Measurements from ENCODE around the gene PRRX2.
"Not testable (repeated sequence)": the region's sequence is repeated elsewhere in the genome, so short reads cannot be mapped to it uniquely, and the experiment has no call there.

PRRX2 gene

DNA sequence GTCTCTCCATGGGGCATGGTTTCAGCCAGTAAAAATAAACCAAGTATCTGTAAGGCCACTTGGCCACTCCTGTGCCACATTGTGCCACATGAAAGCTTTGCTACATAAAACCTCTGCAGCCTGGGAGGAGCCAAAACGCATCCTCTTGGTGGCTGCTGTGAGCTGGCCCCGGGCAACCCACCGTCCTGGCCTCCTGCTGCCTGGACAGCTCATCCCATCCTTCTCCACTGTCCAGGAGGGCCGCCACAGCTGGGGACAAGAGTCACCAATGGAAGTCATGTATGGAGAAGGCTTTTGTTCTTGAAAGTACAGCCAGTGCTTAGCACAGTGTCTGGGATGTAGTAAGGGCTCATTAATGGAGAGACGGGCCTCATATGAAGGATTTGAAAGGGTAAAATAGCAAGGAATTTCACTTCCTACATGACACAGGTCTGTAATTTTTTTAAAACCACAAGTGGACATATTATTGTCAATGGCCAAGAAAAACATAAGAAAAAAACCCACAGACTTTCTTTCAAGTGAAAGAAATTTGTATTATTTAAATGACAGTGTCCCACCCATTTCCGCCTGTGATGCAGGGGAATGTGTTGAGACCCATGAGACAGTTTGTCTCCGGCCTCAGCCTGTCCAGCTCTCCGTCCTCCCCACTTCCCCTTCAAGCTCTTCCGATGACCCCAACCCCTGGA is 80.8 kb downstream of the PRRX2 start:
- Histone ChIP-seq H3K9me3 (ENCODE audit: control insufficient read depth in 1 of 2, low read length in 2 of 2) (no peaks in the 10 kb centered on the region), H3K27ac (ENCODE audit: low read length) (no peak overlapping the region), H3K4me1 (ENCODE audit: control insufficient read depth in 1 of 2, insufficient read depth in 2 of 2, low read length in 2 of 2) (no peaks in the 10 kb centered on the region), H3K36me3 (ENCODE audit: control insufficient read depth in 1 of 2, insufficient read depth in 2 of 2, low read length in 2 of 2) (no peaks in the 10 kb centered on the region), H3K27me3 (ENCODE audit: low read depth, low read length) (no peaks in the 10 kb centered on the region), H3K4me3 (ENCODE audit: low read depth in 1 of 2, low read length in 2 of 2) (no peak overlapping the region)

DNA sequence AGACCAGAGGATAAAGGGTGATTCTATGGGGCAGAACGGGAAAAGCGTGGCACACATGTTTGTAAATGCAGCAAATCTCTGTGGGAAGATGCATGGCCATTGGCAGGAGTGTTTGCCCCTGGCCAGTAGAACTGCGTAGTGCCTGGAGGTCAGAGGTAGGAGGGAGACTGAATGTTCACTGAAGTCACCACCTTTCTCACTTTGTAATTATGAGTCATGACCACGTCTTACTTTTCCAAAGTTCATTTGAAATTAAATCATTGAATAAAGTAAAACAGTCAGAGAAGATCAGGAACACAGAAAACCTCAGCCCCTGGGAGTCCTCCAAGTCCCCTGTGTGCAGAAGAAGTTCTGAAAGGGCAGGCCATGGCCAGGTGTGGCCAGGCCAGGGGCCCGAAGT is 82.8 kb downstream of the PRRX2 start:
- no peak overlapping the region for H3K27ac ChIP-seq (ENCODE audit: low read length)
- H3K4me3 ChIP-seq (ENCODE audit: low read depth in 1 of 2, low read length in 2 of 2) = no peak overlapping the region
- peaks cover 0 to 19% of the 10 kb centered on the region in 2 donors for H3K4me1 ChIP-seq (ENCODE audit: control insufficient read depth in 1 of 2, insufficient read depth in 2 of 2, low read length in 2 of 2)
- no peaks in the 10 kb centered on the region for H3K36me3 ChIP-seq (ENCODE audit: control insufficient read depth in 1 of 2, insufficient read depth in 2 of 2, low read length in 2 of 2)
- no peaks in the 10 kb centered on the region for H3K9me3 ChIP-seq (ENCODE audit: control insufficient read depth in 1 of 2, low read length in 2 of 2)
- H3K27me3 ChIP-seq (ENCODE audit: low read depth, low read length) = no peaks in the 10 kb centered on the region

DNA sequence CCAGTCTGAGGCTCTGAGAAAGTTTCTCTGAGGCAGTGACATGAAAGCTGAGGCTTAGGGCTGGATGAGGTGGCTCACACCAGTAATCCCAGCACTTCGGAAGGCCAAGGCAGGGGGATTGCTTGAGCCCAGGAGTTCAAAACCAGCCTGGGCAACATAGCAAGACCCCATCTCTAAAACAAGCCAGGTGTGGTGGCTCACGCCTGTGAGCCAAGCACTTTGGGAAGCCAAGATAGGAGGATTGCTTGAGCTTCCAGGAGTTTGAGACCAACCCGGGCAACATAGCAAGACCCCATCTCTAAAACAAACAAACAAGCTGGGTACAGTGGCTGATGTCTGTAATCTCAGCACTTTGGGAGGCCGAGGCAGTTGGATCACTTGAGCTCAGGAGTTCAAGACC is 83.6 kb downstream of the PRRX2 start:
- H3K36me3 ChIP-seq (ENCODE audit: control insufficient read depth in 1 of 2, insufficient read depth in 2 of 2, low read length in 2 of 2); H3K27ac ChIP-seq (ENCODE audit: low read length); H3K27me3 ChIP-seq (ENCODE audit: low read depth, low read length); H3K4me3 ChIP-seq (ENCODE audit: low read depth in 1 of 2, low read length in 2 of 2); H3K9me3 ChIP-seq (ENCODE audit: control insufficient read depth in 1 of 2, low read length in 2 of 2): not testable (repeated sequence)
- peaks cover 0 to 19% of the 10 kb centered on the region in 2 donors for H3K4me1 ChIP-seq (ENCODE audit: control insufficient read depth in 1 of 2, insufficient read depth in 2 of 2, low read length in 2 of 2)

DNA sequence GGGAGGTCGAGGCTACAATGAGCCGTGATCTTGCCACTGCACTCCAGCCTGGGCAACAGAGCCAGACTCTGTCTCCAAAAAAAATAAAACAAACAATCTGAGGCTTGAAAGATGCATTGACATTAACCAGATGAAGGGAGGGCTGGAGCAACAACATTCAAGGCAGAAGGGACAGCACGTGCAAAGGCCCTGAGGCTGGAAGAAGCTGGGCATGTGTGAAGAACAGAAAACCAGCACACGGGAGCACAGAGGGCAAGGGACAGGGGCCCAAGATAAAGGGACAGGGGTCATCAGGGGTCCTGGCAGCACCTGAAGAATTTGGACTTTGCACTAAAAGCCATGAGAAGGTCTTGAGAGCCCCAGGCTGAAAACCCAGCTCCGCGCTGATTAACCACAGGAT is 84.1 kb downstream of the PRRX2 start:
- no peak overlapping the region for H3K4me3 ChIP-seq (ENCODE audit: low read depth in 1 of 2, low read length in 2 of 2)
- H3K36me3 ChIP-seq (ENCODE audit: control insufficient read depth in 1 of 2, insufficient read depth in 2 of 2, low read length in 2 of 2) = no peaks in the 10 kb centered on the region
- no peak overlapping the region for H3K27ac ChIP-seq (ENCODE audit: low read length)
- no peaks in the 10 kb centered on the region for H3K27me3 ChIP-seq (ENCODE audit: low read depth, low read length)
- no peaks in the 10 kb centered on the region for H3K9me3 ChIP-seq (ENCODE audit: control insufficient read depth in 1 of 2, low read length in 2 of 2)
- peaks cover 0 to 19% of the 10 kb centered on the region in 2 donors for H3K4me1 ChIP-seq (ENCODE audit: control insufficient read depth in 1 of 2, insufficient read depth in 2 of 2, low read length in 2 of 2)

DNA sequence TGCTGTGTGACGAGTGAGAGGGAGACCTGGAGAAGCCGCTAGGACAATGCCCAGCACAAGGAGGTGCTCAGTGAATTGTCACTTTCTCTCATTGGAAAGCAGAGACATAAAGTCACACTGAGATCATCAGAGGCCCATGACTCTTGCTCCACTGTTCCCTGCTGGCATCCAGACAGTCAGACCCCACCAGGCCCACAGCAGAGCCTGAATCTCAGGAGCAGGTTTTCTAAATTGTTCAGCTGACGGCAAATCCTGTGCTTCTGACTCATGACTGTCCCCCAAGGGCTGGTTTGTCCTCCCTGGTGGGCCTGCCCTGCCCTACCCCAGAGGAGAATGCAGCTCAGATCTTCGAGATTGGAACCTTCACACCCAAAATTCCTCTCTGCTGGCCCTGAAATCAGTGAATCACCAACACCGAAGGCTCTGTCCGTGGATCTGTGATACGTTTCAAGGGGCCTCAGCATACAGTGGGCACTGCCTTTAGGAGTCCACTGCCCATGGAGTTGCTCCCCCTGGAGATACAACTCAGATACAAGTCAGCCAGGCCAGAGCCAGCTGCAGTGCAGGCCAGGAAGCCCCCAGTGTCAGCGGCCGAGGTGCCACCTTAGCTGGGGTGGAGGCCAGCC is 84.7 kb downstream of the PRRX2 start:
- H3K4me1 ChIP-seq (ENCODE audit: control insufficient read depth in 1 of 2, insufficient read depth in 2 of 2, low read length in 2 of 2) = peaks cover 0 to 19% of the 10 kb centered on the region in 2 donors
- no peaks in the 10 kb centered on the region for H3K27me3 ChIP-seq (ENCODE audit: low read depth, low read length)
- H3K9me3 ChIP-seq (ENCODE audit: control insufficient read depth in 1 of 2, low read length in 2 of 2) = no peaks in the 10 kb centered on the region
- H3K4me3 ChIP-seq (ENCODE audit: low read depth in 1 of 2, low read length in 2 of 2) = no peak overlapping the region
- H3K27ac ChIP-seq (ENCODE audit: low read length) = no peak overlapping the region
- H3K36me3 ChIP-seq (ENCODE audit: control insufficient read depth in 1 of 2, insufficient read depth in 2 of 2, low read length in 2 of 2) = no peaks in the 10 kb centered on the region

DNA sequence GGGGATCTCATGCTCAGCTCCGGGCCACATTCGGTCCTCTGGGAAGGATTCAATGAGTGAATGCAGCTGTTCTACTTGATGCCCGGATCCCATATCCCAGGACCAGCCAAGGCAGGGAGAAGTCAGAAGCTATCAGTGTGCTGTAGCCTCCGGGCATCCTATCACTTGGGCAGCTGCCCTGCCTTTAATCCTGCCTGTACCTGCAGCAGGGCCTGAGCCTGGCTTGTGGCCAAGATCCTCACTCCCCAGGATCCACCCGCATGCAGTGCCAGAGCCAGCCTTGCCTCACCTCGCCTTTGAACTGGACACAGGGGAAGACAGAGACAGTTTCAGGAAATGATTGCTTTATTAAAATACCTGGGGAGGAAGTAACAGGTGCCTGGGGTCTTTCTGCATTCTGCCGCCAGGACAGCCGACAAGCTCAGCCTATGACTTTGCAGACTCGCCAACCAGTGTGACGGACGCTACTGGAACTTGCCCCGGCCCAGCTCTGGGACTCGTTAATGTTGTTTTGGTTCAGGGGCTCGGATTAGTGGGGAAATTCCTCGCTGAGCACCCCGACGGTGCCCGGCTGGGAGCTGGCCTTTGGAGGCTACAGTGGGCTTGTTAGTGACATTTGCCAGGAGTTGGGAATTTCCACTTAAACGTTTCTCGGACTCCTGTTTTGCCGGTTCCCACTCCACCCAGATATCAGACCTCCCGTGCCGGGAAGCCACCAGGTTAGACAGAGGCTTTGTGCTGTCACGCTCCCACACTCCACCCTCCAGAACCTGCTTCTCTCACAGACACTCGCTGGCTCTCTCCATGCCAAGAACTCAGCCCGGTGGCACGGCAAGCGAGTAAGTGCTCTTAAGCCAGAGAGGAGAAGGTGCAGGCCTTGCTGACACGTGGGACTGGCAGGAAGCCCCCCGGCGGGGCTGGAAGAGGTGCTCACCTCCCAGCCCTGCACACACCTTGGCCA is 86.7 kb downstream of the PRRX2 start:
- H3K36me3 ChIP-seq (ENCODE audit: control insufficient read depth in 1 of 2, insufficient read depth in 2 of 2, low read length in 2 of 2) = no peaks in the 10 kb centered on the region
- no peak overlapping the region for H3K27ac ChIP-seq (ENCODE audit: low read length)
- no peaks in the 10 kb centered on the region for H3K27me3 ChIP-seq (ENCODE audit: low read depth, low read length)
- H3K9me3 ChIP-seq (ENCODE audit: control insufficient read depth in 1 of 2, low read length in 2 of 2) = no peaks in the 10 kb centered on the region
- peak overlapping the region; percentile 50 to 57 for H3K4me3 ChIP-seq (ENCODE audit: low read depth in 1 of 2, low read length in 2 of 2)
- peaks cover 0 to 19% of the 10 kb centered on the region in 2 donors for H3K4me1 ChIP-seq (ENCODE audit: control insufficient read depth in 1 of 2, insufficient read depth in 2 of 2, low read length in 2 of 2)

DNA sequence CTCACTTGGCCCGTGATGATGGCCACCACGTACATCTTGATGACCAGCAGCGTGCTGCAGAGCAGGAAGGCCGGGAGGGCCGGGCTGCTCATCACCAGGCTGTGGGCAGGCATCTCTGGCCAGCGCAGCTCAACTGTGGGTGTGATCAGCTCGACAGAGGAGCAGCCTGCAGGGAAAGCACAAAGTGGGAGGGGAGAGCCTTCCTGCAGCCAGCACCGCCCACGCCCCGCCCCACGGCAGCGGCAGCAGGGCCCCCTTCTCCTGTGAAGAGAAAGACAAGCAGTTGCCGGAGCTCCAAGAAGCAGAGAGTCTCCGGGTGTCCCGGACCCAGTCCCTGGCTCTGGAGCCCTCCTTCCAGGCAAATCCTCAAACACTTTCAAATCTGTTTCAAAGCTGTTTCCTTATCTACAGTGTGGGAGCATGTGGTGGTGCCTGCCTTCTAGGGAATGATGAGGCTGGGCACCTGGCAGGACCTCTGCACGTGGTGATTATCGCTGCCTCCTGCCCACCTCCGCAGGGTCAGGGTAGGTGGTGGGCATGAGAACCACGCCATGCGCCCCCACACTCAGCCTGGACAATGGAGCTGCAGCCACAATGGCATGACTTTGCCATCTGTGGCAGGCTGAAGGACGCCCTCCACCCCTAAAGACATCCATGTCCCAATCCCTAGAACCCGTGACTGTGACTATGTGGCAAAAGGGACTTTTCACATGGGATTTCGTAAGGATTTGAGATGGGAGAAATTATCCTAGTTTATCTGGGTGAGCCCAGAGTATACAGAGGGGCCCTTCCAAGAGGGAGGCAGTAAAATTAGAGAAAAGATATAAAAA is 87.7 kb downstream of the PRRX2 start, which contains the start of gene PTGES:
PTGES (minus strand) TSS at position 143 of the 830 bp plus-strand sequence; CDS start at position 113, 30 bp downstream.
- no peak within 1 kb of the TSS for H3K27ac ChIP-seq (ENCODE audit: low read length)
- no peaks in the 10 kb centered on the region for H3K27me3 ChIP-seq (ENCODE audit: low read depth, low read length)
- H3K36me3 ChIP-seq (ENCODE audit: control insufficient read depth in 1 of 2, insufficient read depth in 2 of 2, low read length in 2 of 2) = no peaks in the 10 kb centered on the region
- H3K4me3 ChIP-seq (ENCODE audit: low read depth in 1 of 2, low read length in 2 of 2) = peak within 1 kb of the TSS; percentile 50 to 57
- no peaks in the 10 kb centered on the region for H3K9me3 ChIP-seq (ENCODE audit: control insufficient read depth in 1 of 2, low read length in 2 of 2)
- peaks cover 0 to 19% of the 10 kb centered on the region in 2 donors for H3K4me1 ChIP-seq (ENCODE audit: control insufficient read depth in 1 of 2, insufficient read depth in 2 of 2, low read length in 2 of 2)

DNA sequence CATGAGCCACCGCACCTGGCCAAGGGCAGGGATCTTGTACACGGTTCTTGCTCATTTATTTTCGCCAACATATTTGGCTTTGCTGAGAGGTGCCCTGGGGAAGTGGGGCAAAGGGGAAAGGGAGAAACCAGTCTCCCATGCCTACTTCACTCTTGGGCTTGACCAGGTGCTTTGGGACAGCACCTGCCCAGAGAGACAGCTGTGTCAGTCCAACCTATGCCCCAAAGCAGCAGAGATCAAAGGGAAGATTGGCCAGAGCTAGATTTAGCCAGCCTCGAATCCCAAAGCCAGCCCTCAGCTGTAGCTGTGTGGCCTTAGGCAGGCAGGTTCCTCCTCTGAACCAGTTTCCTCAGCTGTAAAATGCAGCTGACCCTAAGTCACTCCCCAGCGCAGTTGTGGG is 89.7 kb downstream of the PRRX2 start:
- Histone ChIP-seq H3K9me3 (ENCODE audit: control insufficient read depth in 1 of 2, low read length in 2 of 2) (no peaks in the 10 kb centered on the region), H3K27me3 (ENCODE audit: low read depth, low read length) (no peaks in the 10 kb centered on the region), H3K27ac (ENCODE audit: low read length) (no peak overlapping the region), H3K36me3 (ENCODE audit: control insufficient read depth in 1 of 2, insufficient read depth in 2 of 2, low read length in 2 of 2) (no peaks in the 10 kb centered on the region), H3K4me3 (ENCODE audit: low read depth in 1 of 2, low read length in 2 of 2) (no peak overlapping the region), H3K4me1 (ENCODE audit: control insufficient read depth in 1 of 2, insufficient read depth in 2 of 2, low read length in 2 of 2) (peaks cover 0 to 19% of the 10 kb centered on the region in 2 donors)

DNA sequence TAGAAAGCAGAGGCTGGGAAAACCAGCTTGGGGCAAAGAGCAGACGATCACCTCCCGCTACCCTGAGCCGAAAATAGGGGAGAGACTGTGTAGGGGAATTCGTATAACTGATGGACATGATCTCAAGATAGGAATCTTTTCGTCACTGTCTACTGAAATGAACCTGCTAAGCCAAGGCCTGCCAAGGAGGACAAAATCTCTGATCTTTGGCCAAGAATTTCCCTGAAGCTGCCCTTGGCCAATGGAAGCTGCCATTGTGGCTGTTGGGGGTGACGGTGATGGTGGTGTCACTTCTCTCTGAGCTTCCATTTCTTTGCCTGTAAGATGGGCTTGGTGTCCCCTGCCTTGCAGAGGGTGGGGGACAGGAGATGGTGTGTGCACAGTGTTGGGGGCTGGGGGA is 90.7 kb downstream of the PRRX2 start:
- no peak overlapping the region for H3K4me3 ChIP-seq (ENCODE audit: low read depth in 1 of 2, low read length in 2 of 2)
- peaks cover 0 to 19% of the 10 kb centered on the region in 2 donors for H3K4me1 ChIP-seq (ENCODE audit: control insufficient read depth in 1 of 2, insufficient read depth in 2 of 2, low read length in 2 of 2)
- H3K27ac ChIP-seq (ENCODE audit: low read length) = no peak overlapping the region
- H3K9me3 ChIP-seq (ENCODE audit: control insufficient read depth in 1 of 2, low read length in 2 of 2) = no peaks in the 10 kb centered on the region
- H3K27me3 ChIP-seq (ENCODE audit: low read depth, low read length) = no peaks in the 10 kb centered on the region
- no peaks in the 10 kb centered on the region for H3K36me3 ChIP-seq (ENCODE audit: control insufficient read depth in 1 of 2, insufficient read depth in 2 of 2, low read length in 2 of 2)

DNA sequence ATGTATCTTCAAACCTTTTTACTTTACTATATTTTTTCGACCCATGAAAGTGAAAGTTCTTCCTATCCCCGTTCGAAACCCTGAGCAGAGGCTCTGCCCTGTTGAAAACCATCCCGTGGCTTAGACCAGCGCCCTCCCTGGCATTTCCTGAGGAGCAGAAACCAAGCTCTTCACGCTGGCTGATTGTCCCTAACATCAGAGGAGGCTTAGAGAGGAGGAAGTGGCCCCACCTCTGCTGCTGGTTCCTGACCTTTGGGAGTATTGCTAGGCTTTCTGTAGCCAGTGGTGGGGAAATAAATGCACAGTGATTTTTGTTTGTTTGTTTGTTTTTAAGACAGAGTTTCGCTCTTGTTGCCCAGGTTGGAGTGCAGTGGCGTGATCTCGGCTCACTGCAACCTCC is 91.6 kb downstream of the PRRX2 start:
- Histone ChIP-seq H3K9me3 (ENCODE audit: control insufficient read depth in 1 of 2, low read length in 2 of 2) (no peaks in the 10 kb centered on the region), H3K27me3 (ENCODE audit: low read depth, low read length) (no peaks in the 10 kb centered on the region), H3K4me3 (ENCODE audit: low read depth in 1 of 2, low read length in 2 of 2) (no peak overlapping the region), H3K36me3 (ENCODE audit: control insufficient read depth in 1 of 2, insufficient read depth in 2 of 2, low read length in 2 of 2) (no peaks in the 10 kb centered on the region), H3K4me1 (ENCODE audit: control insufficient read depth in 1 of 2, insufficient read depth in 2 of 2, low read length in 2 of 2) (peaks cover 0 to 16% of the 10 kb centered on the region in 2 donors), H3K27ac (ENCODE audit: low read length) (no peak overlapping the region)
